HEK293T (cell line): ENCODE measurements around the gene SLC5A10.
"Not testable (repeated sequence)": the region's sequence is repeated elsewhere in the genome, so short reads cannot be mapped to it uniquely, and the experiment has no call there.

ENCODE experiments used
- CTCF ChIA-PET: fragments of 350-600 bp; formaldehyde crosslinking; extraction: SDS; loops from one replicate; lab custom pipeline; 2021; ENCODE audit warnings: antibody characterized with exemption, inconsistent platforms; lab: Yijun Ruan, JAX
- POLR2A ChIA-PET: fragments of 350-600 bp; formaldehyde crosslinking; extraction: SDS; loops from one replicate; lab custom pipeline; 2020; ENCODE audit warnings: antibody characterized with exemption, inconsistent platforms; lab: Yijun Ruan, JAX
- DNase-seq: peaks from one replicate; pipeline ENCODE4 v3.0.0; 2012; ENCODE audit warnings: mixed read lengths; ENCODE audit errors: extremely low spot score
- ARNT ChIP-seq: fragments of 450-650 bp; IDR thresholded peaks from 2 replicates; pipeline ENCODE4 v1.6.1; 2017; ENCODE audit warnings: mild to moderate bottlenecking
- BHLHE40 ChIP-seq: fragments of 450-650 bp; IDR thresholded peaks from 2 replicates; pipeline ENCODE4 v1.6.1; 2016; ENCODE audit warnings: mild to moderate bottlenecking, moderate library complexity, borderline replicate concordance
- CTBP1 ChIP-seq: fragments of 450-650 bp; IDR thresholded peaks from 2 replicates; pipeline ENCODE4 v1.6.1; 2016; ENCODE audit warnings: borderline replicate concordance
- ELF4 ChIP-seq: fragments of 450-650 bp; IDR thresholded peaks from 2 replicates; pipeline ENCODE4 v1.6.1; 2017; ENCODE audit warnings: antibody characterized with exemption
- FOXK2 ChIP-seq: fragments of 450-650 bp; IDR thresholded peaks from 2 replicates; pipeline ENCODE4 v1.6.1; 2016; ENCODE audit warnings: mild to moderate bottlenecking
- FOXM1 ChIP-seq: fragments of 450-650 bp; IDR thresholded peaks from 2 replicates; pipeline ENCODE4 v1.6.1; 2017; ENCODE audit warnings: mild to moderate bottlenecking, borderline replicate concordance
- L3MBTL2 ChIP-seq: fragments of 450-650 bp; conservative IDR thresholded peaks from 2 replicates; pipeline ENCODE4 v1.6.1; 2016; ENCODE audit warnings: mild to moderate bottlenecking
- NFRKB ChIP-seq: fragments of 450-650 bp; IDR thresholded peaks from 2 replicates; pipeline ENCODE4 v1.6.1; 2016; ENCODE audit warnings: mild to moderate bottlenecking, moderate library complexity
- PKNOX1 ChIP-seq: fragments of 450-650 bp; IDR thresholded peaks from 2 replicates; pipeline ENCODE4 v1.6.1; 2016
- TARDBP ChIP-seq: fragments of 450-650 bp; IDR thresholded peaks from 2 replicates; pipeline ENCODE4 v1.6.1; 2016

SLC5A10 gene

GRCh38 chr17:19048826-19049225 lies 96.9 kb downstream of the SLC5A10 start:
- DNase-seq, POLR2A ChIA-PET, CTCF ChIA-PET: not testable (repeated sequence)

- DNase-seq, POLR2A ChIA-PET, CTCF ChIA-PET: not testable (repeated sequence)
Measured at GRCh38 chr17:19055447-19055846, 103.5 kb downstream of the SLC5A10 start.

GRCh38 chr17:19062009-19062717 lies 110.2 kb downstream of the SLC5A10 start:
- POLR2A ChIA-PET, CTCF ChIA-PET: not testable (repeated sequence)
- peak; percentile 28; the same call in 1 of the 2 replicates for TF ChIP-seq PKNOX1
- TF ChIP-seq L3MBTL2, result 0 out of 2 replicates have a peak, but pooled peaks have one; percentile 40
- peak; percentile 96 for TF ChIP-seq ELF4
- TF ChIP-seq NFRKB, result peak; percentile 51; the same call in 1 of the 2 replicates
- TF ChIP-seq ARNT, result 0 out of 2 replicates have a peak, but pooled peaks have one; percentile 41
- peak; percentile 47; the same call in 1 of the 2 replicates for TF ChIP-seq BHLHE40

GRCh38 chr17:19062718-19063325 lies 110.9 kb downstream of the SLC5A10 start:
- POLR2A ChIA-PET, CTCF ChIA-PET, DNase-seq: not testable (repeated sequence)

More at GRCh38 chr17:19062009-19062717, 110.2 kb downstream of the SLC5A10 start:
- not testable (repeated sequence) for DNase-seq

GRCh38 chr17:19063326-19063956 lies 111.5 kb downstream of the SLC5A10 start:
- DNase-seq, CTCF ChIA-PET: not testable (repeated sequence)
- POLR2A ChIA-PET, result interaction anchor here (0.6 kb wide), 1 partner anchor 314 kb away, joined by 4 read pairs; no protein-coding TSS in a partner anchor
- TF ChIP-seq TARDBP (peak; percentile 76), NFRKB (peak; percentile 96), L3MBTL2 (peak; percentile 78), ARNT (peak; percentile 78), ELF4 (peak; percentile 100), CTBP1 (peak; percentile 74; the same call in 1 of the 2 replicates), PKNOX1 (peak; percentile 88), BHLHE40 (peak; percentile 70), FOXM1 (peak; percentile 52; the same call in 1 of the 2 replicates), FOXK2 (peak; percentile 89)

GRCh38 chr17:19064378-19064777 lies 112.4 kb downstream of the SLC5A10 start:
- POLR2A ChIA-PET, result interaction anchor here (0.6 kb wide), 1 partner anchor 313 kb away, joined by 4 read pairs; no protein-coding TSS in a partner anchor
- CTCF ChIA-PET, DNase-seq: not testable (repeated sequence)

- POLR2A ChIA-PET, DNase-seq, CTCF ChIA-PET: not testable (repeated sequence)
Measured at GRCh38 chr17:19070318-19071168, 118.6 kb downstream of the SLC5A10 start.
